HCT116 (cell line): ENCODE data around the gene TPK1.

Experiments
- CTCF ChIP-seq, 3 experiments: fragments of 200-600 bp in 1 of 3; sonication (generic) in 1 of 3; IDR thresholded peaks in 2 of 3; conservative IDR thresholded peaks in 1 of 3; 2 replicates each; pipeline ENCODE4 v1.5.1; 2012 to 2017; ENCODE audit warnings: low read depth in 2 of 3, low read length in 2 of 3, antibody characterized with exemption in 1 of 3, borderline replicate concordance in 1 of 3, control low read depth in 1 of 3, mild to moderate bottlenecking in 1 of 3, mixed read lengths in 1 of 3, mixed run types in 1 of 3, moderate library complexity in 1 of 3; ENCODE audit not compliant: insufficient read depth in 1 of 3
- ELF1 ChIP-seq: IDR thresholded peaks from 2 replicates; pipeline ENCODE4 v1.6.1; 2012; ENCODE audit warnings: low read depth, borderline replicate concordance
- EZH2phosphoT487 ChIP-seq: fragments of 200-600 bp; IDR thresholded peaks from 2 replicates; pipeline ENCODE4 v1.6.1; 2018; ENCODE audit warnings: antibody characterized with exemption, borderline replicate concordance
- POLR2A ChIP-seq: IDR thresholded peaks from 2 replicates; pipeline ENCODE4 v1.7.0; 2011; ENCODE audit warnings: borderline replicate concordance; ENCODE audit not compliant: insufficient read depth, insufficient read length; ENCODE audit errors: extremely low read depth
- REST ChIP-seq: IDR thresholded peaks from 2 replicates; pipeline ENCODE4 v1.6.1; 2012; ENCODE audit warnings: low read depth
- TCF7L2 ChIP-seq: IDR thresholded peaks from 2 replicates; pipeline ENCODE4 v1.7.0; 2011; ENCODE audit warnings: borderline replicate concordance, inconsistent platforms; ENCODE audit not compliant: insufficient read depth, insufficient read length; ENCODE audit errors: extremely low read depth

GRCh38 chr7:144814299-144814698 lies 21.6 kb downstream of the TPK1 start:
- TF ChIP-seq CTCF (IDR thresholded peaks at IDR 0.05 in 2 of 3, conservative IDR thresholded peaks at IDR 0.05 in 1 of 3; ENCODE audit: borderline replicate concordance in 1 of 3, insufficient read depth in 1 of 3, low read depth in 2 of 3, low read length in 2 of 3) (no peak), TCF7L2 (no peak), ELF1 (no peak), POLR2A (no peak), REST (no peak), EZH2phosphoT487 (no peak)
